Astrocyte of the spinal cord (primary cell): ENCODE data around the gene ZNF423.

Source experiments
- DNase-seq: peaks from one replicate; pipeline ENCODE4 v3.0.0; 2011; ENCODE audit warnings: low read depth, low spot score
- H3K4me3 ChIP-seq: 2 replicates; pipeline ENCODE4 v1.5.1; 2011; ENCODE audit warnings: low read depth, mild to moderate bottlenecking, low read length, moderate library complexity
- CTCF ChIP-seq: IDR thresholded peaks from 2 replicates; pipeline ENCODE4 v1.5.1; 2012; ENCODE audit warnings: low read depth, mild to moderate bottlenecking, low read length, inconsistent platforms
- in situ Hi-C: cut with HindIII; loops from 2 replicates; pipeline ENCODE4 v1.10.0; 2017; ENCODE audit warnings: low sequenced_read_pairs

Gene ZNF423

GRCh38 chr16:49867796-49868668 lies 12.1 kb upstream of the ZNF423 start:
- no peak overlapping the region for H3K4me3 ChIP-seq
- no peak for TF ChIP-seq CTCF
- in situ Hi-C loops: no loop called here
- no peak for DNase-seq

- H3K4me3 ChIP-seq: no peak overlapping the region
- in situ Hi-C loops: no loop called here
- DNase-seq: no peak
- TF ChIP-seq CTCF: no peak
These were observed 11.3 kb upstream of the ZNF423 start for GRCh38 chr16:49867234-49867633.

DNA sequence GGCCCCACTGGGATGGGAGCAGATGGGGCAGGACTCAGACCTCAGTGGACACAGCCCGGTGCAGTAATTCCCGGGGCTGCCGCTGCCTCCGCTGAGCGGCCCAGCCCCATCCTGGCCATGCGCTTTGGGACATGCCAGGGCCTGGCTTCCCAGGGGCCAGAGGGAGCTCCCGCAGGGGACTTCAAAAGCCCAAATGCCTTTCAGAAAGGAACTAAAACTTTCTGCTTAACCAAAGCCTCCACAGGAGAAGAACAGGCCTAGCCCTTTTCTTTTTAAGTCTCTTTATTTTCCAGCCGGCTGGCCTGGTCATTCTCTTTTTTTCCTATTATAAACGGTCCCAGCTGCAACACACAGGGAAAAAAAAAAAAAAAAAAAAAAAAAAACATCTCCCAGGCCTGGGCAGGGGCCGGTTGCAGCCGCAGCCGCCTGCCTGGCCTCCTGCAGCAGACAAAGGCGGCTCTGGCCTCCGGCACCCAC lies 10.7 kb upstream of the ZNF423 start:
- H3K4me3 ChIP-seq: no peak overlapping the region
- in situ Hi-C loops: no loop called here
- no peak for DNase-seq
- TF ChIP-seq CTCF: no peak

DNA sequence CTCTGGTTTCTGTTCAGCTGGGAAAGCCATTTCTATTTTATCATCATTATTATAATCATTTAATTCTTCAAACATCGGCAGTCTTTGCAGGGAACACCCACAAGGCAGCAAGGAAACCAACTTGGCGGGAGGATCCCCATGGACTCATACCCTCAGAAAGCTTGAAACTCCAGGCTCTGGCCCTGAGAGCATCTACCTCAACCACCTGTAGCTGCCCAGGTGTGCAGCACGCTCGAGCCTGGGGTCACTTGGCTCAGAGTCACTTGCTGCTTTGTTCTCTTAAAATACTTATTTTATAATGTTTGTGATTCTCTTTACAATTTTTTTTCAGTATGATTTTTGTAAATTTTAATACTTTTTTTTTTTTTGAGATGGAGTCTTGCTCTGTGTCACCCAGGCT lies 6.8 kb upstream of the ZNF423 start:
- DNase-seq: no peak
- in situ Hi-C loops: no loop called here
- H3K4me3 ChIP-seq: no peak overlapping the region
- TF ChIP-seq CTCF: no peak

- no peak for TF ChIP-seq CTCF
- no peak for DNase-seq
- H3K4me3 ChIP-seq: no peak overlapping the region
- in situ Hi-C loops: no loop called here
These were observed 5.4 kb upstream of the ZNF423 start for GRCh38 chr16:49861299-49861698.

DNA sequence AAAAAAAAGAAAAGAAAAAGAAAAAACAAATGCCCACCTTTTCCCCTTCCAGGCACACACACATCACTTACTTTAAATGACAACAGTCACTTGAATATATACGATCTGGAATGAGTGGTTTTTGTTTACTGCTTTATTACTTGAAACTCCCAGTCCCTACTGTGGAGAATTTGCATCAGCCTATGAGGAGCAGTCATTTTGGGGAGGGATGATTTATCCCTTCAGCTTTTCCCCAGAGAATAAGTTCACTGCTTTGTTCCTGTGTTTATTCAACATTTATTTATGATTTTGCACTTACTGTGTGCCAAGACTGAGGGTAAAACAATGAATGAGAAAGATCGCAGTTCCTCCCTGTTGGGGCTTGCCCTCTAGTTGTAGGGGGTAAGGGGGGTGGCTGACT lies 4.7 kb upstream of the ZNF423 start:
- no peak for DNase-seq
- in situ Hi-C loops: no loop called here
- H3K4me3 ChIP-seq: no peak overlapping the region
- TF ChIP-seq CTCF: no peak
